ENCODE measurements around the gene EEF1A1.
"Not testable (repeated sequence)": the region's sequence is repeated elsewhere in the genome, so short reads cannot be mapped to it uniquely, and the experiment has no call there.

EEF1A1 gene

GRCh38 chr6:73520688-73521350 is at the start of gene EEF1A1:
Gene EEF1A1 (minus strand): TSS chr6:73521032. CDS start chr6:73520026, 1,006 bp downstream.
- DNase-seq = peak; percentile 100

GRCh38 chr6:73569121-73569520 is 48.3 kb upstream of the EEF1A1 start:
- no peak for DNase-seq

DNA sequence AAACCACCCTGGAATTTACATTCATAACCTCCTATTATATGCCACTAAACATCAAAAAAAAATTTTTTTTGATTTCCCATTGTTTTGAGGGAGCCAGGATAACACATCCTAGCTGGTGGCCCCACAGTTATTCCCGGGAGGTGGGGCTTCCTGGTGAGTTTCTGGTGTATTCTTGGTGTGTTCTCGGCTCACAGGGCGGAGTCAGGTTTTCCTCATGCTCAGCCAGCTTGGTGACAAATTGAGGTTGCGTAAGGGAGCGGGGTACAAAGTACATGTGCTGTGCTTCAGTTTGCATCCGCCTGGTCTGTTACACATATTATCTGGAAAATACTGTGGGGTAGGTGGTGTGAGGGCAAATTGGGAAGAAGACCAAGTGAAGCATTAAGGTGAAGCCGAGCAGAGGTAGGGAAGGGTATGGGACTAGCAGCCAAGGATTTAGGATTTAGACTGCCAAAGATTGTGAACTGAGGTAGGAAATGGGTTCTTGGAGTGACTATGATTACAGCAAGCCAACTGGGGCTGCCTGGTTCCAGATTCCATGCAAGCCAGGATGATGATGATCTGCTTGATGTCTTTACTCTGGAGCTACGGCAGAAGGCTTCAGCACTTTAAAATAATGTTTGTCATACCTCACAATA is 46.2 kb upstream of the EEF1A1 start:
- peak in 1 of 2 donors; percentile 50 for DNase-seq

DNA sequence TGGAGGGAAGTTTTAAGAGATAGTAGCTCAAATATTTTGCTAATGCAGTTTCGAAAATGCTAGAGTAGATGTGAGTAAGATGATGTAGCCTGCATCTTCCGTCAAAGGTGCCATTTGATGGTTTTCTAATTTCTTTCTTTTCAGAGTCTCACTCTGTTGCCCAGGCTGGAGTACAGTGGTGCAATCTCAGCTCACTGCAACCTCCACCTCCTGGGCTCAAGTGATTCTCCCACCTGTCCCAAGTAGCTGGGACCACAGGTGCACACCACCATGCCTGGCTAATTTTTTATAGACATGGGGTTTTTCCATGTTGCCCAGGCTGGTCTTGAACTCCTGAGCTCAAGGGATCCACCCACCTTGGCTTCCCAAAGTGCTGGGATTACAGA is 45.6 kb upstream of the EEF1A1 start:
- not testable (repeated sequence) for DNase-seq

DNA sequence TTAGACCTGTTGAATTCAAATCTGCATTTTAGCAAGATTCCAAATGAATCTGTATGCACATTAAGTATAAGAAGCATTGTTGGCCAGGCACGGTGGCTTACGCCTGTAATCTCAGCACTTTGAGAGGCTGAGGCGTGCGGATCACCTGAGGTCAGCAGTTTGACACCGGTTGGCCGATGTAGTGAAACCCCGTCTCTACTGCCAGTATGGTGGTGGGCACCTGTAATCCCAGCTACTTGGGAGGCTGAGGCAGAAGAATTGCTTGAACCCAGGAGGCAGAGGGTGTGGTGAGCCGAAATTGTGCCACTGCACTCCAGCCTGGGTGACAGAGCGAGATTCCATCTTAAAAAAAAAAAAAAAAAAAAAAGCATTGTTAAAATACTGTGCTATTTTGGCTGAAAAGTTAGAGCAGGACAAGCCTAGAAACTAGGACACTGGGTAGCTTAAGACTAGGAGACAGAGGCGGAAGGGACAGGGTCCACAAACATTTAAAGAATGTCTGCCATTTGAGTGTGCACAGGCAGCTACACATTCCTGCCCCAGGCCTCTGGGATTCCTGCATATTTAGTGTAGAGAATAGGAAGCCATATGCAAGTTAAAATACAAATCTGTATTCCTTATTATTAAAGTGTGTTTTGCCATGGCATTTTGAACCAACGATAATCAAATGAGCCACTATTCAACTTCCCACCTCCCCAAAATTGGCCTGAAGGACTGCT is 45.1 kb upstream of the EEF1A1 start:
- DNase-seq = no peak

- DNase-seq = no peak
Observed at GRCh38 chr6:73564578-73565345, 43.9 kb upstream of the EEF1A1 start.

DNA sequence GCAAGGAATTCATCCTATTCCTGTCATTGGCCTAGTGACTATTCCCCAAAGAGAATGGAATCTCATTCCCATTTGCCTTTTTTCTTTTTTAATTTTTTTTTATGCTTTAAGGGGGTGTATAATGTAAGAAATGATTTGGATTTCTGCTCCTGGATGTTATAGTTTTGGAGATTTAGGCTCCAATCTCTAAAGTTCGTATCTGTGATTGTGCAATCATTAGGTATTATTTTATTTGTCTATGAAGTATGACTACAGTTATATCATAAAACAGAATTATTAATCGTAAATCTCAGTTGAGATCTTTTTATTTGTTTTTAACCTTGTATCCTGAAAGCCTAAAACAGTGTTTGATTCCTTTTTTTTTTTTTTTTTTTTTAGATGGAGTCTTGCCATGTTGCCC is 41.7 kb upstream of the EEF1A1 start:
- no peak for DNase-seq

GRCh38 chr6:73560853-73561407 is 40.1 kb upstream of the EEF1A1 start:
- no peak for DNase-seq

- DNase-seq = no peak
Observed at GRCh38 chr6:73560182-73560732, 39.4 kb upstream of the EEF1A1 start.

DNA sequence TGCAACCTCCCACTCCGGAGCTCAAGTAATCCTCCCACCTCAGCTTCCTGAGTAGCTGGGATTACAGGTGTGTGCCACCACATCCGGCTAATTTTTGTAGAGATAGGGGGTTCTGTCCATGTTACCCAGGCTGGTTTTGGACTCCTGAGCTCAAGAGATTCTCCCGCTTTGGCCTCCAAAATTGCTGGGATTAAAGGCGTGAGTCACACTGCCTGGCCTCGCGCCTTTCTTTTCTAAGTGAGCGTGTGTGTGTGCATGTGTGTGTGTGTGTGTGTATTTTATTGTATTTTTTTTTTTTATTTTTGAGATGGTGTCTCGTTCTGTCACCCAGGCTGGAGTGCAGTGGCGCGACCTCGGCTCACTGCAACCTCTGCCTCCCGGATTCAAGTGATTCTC is 38.6 kb upstream of the EEF1A1 start:
- not testable (repeated sequence) for DNase-seq

- no peak for DNase-seq
Observed at GRCh38 chr6:73558624-73559398, 38.0 kb upstream of the EEF1A1 start.

- no peak for DNase-seq
Observed at GRCh38 chr6:73556836-73557235, 36.0 kb upstream of the EEF1A1 start.

DNA sequence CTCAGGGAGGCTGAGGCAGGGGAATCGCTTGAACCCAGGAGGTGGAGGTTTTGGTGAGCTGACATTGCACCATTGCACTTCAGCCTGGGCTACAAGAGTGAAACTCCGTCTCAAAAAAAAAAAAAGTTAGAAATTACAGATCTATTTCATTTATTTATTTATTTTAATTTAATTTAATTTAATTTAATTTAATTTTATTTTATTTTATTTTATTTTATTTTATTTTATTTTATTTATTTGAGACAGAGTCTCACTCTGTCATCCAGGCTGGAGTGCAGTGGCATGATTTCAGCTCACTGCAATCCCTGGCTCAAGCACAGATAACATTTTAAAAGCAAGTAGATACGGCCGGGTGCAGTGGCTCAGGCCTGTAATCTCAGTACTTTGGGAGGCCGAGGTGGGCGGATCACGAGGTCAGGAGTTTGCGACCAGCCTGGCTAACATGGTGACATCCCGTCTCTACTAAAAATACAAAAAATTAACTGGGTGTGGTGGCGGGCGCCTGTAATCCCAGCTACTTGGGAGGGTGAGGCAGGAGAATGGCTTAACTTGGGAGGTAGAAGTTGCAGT is 34.6 kb upstream of the EEF1A1 start:
- not testable (repeated sequence) for DNase-seq

DNA sequence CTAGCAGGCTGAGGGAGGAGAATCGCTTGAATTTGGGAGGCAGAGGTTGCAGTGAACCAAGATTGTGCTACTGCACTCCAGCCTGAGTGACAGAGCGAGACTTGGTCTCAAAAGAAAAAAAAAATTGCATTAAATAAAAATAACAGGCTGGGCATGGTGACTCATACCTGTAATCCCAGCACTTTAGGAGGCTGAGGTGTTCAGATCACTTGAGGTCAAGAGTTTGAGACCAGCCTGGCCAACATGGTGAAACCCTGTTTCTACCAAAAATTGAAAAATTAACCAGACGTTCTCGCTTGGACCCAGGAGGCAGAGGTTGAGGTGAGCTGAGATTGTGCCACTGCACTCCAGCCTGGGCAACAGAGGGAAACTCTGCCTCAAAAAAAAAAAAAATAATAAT is 30.3 kb upstream of the EEF1A1 start:
- not testable (repeated sequence) for DNase-seq

DNA sequence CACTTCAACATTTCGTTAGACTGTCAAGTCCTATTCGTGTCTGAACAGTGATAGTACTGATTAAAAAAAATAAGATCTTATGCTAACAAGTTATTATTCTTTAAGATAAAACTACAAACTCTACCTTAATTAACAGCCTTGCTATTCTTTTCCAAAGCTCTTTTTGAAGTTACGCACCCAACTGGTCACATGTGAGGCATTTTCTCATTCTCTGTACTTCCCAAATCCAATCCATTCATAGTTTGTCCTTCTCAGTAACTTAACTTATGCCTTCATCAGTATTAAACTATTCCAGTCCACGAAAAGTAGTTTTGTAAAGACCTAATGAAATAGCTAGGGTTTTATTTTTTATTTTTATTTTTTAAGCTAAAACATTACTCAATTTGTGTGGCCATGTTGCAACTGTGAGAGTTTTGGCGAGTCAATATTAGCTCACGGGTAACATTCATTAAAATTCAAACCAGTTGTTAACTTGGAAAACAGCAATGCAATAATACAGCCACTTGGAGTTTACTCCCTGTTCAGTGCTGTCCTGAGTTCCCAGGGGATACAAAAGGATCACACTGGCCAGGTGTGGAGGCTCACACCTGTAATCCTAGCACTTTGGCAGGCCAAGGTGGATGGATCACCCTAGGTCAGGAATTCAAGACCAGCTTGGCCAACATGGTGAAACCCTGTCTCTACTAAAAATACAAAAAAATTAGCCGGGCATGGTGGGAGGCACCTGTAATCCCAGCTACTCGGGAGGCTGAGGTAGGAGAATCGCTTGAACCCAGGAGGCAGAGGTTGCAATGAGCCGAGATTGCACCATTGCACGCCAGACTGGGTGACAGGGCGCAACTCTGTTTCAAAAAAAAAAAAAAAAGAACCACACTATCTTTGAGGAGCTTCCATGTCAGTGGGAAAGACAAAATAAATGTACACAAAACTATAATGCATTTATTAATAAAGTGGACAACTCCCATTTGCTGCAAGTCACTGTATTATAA is 27.9 kb upstream of the EEF1A1 start:
- DNase-seq = no peak

DNA sequence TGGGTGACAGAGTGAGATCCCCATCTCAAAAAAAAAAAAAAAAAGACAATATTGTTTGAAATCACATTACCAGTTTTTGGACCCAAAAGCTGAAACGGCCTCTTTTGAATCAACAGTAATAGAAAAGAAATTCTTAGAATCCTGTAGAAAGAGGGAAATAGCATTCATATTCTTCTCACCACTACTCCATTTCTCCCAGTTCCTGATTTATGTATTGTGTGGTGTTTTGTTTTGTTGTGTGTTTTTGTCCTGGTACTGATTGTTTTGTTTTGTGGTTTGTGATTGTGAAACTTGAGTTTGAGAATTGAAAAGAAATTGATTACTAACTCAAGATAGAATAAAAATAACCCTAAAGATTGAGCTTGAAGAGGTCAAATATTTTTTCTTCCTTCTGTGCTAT is 26.2 kb upstream of the EEF1A1 start:
- DNase-seq = no peak

DNA sequence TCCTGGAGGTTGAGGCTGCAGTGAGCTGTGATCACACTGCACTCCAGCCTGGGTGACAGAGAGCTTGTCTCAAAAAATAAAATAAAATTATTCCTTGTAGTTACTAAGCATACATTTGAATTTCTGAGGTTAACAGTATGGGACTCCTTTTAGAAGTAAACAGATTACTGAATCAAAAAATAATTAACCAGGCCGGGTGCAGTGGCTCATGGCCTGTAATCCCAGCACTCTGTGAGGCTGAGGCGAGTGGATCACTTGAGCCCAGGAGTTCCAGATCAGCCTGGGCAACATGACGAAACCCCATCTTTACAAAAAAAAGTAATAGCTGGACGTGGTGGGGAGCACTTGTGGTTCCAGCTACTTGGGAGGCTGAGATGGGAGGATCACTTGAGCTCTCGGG is 22.1 kb upstream of the EEF1A1 start:
- no peak for DNase-seq

DNA sequence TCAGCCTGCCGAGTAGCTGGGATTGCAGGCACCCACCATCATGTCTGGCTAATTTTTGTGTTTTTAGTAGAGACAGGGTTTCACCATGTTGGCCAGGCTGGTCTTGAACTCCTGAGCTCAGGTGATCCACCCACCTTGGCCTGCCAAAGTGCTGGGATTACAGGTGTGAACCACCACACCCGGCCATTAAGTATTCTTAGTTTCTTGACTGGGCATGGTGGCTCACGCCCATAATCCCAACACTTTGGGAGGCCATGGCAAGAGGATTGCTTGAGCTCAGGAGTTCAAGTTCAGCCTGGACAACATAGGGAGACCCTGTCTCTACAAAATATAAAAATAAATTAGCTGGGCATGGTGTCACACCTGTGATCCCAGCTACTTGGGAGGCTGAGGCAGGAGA is 21.6 kb upstream of the EEF1A1 start:
- not testable (repeated sequence) for DNase-seq

- DNase-seq = no peak
Observed at GRCh38 chr6:73538116-73538779, 17.4 kb upstream of the EEF1A1 start.

DNA sequence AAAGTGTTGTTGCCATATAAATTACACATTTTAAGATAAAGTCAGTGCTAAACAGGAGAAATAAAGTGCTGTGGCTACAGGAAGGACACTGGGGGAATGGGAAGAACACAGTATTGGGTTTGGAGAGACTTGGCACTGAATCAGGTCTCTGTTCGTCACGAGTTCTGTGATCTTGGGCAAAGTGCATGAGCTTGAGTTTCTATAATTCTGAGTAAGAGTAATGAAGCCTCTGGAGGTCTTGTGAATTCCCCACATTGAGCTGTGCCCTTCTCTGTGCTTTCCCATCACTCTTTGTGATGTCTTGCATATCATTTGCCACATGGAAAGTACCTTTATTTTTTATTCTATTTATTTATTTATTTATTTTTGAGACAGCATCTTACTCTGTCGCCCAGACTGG is 16.8 kb upstream of the EEF1A1 start:
- DNase-seq = no peak

All from CD4-positive, alpha-beta T cell treated with Interleukin-4 for 1 hour (primary cell).